ENCODE measurements around the gene EMC6.
A peak's percentile ranks its signal among the peaks of the same experiment; 100 is the strongest.
"Not testable (repeated sequence)": the region's sequence is repeated elsewhere in the genome, so short reads cannot be mapped to it uniquely, and the experiment has no call there.

Gene EMC6

DNA sequence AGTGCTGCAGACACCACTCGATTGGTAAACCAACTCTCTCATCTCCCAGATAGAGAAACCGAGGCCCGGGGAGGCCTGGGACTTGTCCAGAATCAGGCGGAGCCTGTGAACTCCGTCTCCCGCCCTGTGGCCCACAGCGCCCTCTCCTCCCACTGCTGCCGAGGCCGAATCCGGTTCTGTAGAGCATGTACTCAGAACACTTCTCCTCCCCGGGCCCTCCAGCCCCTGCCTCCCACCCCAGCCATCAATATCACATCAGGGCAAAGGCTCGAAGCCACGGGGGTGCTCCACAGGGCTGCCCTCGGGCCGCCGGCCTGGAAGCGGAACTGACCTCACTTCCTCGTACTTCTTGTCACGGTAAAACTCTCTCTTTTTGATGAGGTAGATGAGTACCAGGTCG is 13.0 kb downstream of the EMC6 start:
- no peak for DNase-seq (ENCODE audit: low spot score)

DNA sequence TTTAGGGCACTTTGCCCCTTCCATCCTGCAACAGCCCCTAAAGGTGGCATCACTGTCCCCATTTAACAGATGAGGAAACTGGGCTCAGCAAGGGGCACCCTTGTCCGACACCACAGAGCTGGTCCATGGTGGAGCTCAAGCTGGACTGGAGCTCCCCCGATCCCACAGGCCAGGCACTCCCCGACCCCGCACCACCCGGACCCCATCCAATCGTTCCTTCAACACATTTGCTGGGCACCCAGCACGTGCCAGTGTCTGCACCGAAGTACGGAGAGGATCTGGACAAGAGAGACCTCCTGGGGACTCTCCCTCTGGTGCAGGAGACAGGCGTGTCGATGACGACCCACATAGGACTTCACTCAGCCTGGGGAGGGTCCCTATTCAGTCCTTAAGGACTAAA is 13.4 kb downstream of the EMC6 start:
- DNase-seq (ENCODE audit: low spot score): no peak

DNA sequence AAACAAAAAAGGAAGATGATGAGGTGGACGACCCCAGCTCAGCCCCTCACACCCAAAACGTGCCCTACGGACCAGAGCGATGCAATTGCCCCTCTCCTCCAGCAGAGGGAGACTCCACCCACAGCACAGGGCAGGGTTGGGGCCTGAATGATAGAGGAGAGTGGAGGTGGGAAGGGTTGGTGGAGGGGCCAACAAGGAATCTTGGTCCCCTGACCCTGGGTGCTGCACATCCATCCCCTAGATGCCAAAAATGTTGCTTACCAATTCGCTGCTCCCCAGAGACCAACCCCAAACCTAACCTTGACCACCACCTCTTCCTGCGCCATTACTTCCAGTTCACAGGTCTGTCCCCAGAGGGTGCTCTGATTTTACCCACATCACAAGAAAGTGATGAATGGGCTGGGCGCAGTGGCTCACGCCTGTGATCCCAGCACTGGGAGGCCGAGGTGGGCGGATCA is 14.5 kb downstream of the EMC6 start:
- DNase-seq (ENCODE audit: low spot score): peak; percentile 86

DNA sequence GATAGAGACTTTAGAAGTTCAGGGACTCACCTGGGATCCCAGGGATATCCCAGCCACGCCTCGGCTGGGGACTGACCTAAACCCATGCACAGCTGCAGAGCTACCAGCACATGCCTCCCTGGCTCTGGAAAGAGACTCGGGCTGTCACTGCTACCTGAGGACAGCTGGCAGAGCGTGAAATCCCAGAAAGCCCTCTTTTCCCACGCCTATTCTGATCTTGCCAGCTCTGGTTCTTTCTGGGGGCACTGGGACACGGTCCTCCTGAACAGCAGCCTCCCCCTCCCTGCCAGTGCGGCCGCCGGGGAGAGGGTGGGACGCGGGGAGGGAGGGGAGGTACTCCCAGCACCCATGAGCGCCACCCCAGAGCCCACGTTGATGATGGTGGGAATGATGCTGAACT is 16.6 kb downstream of the EMC6 start:
- DNase-seq (ENCODE audit: low spot score): no peak

DNA sequence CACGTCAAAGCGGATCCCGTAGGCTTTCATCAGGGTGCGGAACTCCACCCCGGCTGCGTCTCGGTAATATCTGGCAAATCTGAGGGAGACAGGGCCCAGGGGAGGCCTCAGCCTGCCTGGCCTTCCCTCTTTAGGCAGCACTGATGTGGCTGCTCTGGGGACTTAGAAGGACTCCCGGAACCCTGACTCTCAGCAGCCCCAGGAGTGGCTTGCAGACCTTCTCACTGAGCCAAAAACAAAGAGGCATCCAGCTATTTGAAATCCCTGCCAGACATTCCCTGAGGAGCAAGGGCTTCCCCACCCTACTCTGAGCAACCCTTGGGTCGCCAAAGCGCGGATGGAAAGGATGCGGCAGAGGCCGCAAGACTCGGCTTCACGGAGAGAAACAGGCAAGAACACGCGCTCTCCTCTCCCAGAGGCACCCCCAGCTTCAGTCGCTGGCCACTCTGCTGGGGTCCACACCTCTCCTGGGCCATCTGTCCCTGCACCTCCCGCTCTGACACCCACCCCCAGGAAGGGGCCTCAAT is 19.5 kb downstream of the EMC6 start:
- peak; percentile 43 for DNase-seq (ENCODE audit: low spot score)

DNA sequence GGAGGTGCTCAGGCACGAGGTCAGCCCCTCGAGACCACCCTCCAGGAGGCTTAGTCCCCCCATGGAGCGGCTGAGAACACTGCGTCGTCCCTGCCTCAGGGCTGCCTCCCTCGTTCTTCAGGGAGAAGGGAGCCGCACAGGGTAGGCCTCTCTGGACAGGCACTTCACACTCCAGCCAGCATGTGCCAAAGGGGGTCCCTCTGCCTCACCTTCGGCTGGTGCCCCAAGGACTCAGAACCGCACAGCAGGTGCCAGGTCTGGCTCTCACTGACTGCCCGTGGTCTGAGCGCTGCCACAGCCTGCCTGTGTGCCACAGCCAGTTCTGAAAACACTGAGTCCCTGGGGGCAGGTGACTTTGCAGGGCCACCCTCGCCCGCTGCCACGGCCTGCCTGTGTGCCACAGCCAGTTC is 20.2 kb downstream of the EMC6 start:
- no peak for DNase-seq (ENCODE audit: low spot score)

DNA sequence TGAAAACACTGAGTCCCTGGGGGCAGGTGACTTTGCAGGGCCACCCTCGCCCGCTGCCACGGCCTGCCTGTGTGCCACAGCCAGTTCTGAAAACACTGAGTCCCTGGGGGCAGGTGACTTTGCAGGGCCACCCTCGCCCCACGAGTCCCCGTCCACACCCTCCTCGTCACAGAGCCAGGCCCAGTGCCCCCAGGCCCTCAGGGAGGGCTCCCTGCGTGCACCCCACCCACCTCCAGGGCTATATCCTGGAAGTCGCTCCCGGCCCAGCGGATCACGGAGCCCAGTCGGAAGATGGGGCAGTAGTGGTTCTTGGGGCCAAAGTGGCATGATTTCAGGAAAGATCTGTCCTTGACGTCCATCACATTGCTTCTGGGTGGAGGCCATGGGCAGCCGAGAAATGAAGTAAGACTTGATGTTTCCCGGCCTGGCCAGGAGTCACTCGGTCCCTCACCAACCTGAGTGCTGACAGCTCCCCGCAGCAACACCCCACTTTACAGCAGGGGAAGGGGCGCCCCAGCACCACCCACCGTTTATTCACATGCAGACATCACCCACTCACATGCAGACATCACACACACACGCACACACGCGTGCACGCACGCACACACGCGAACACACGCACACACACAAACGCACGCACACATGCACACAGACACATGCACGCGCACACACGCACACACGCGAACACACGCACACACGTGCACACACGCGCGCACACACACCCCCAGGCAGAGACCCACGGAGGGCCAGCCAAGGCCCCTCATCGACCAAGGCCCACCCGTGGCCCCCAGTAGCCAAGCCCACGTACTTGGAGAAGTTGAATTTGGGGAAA is 20.9 kb downstream of the EMC6 start:
- no peak for DNase-seq (ENCODE audit: low spot score)

DNA sequence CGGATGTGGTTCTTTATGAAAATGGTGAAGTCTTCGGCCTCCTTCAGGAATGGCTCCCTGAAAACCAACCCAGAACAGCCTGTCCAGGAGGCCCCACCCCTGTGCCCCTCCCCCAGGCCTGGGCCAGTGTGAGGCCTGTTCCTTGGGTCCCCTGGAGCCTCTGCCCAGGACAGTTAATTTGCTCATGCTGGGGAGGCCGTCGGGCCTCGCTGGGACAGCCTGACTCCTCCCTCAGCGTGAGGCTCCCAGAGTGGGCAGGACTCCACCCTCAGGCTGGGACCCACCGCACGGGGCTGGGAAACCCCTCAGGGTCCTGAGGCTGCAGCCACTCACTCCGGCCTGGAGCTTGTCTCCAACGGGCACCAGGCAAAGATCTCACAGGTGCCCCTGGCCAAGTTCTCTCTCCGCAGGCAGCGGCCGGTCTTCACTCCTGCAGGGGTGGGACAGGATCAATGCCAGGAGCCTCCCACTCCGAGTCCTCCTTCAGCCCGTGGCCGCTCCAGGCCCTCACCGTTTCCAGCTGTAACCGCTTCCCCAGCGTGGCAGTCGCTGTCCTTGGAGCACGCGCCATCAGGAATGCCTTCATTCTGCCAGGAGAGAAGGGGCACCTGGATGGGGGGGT is 21.6 kb downstream of the EMC6 start:
- no peak for DNase-seq (ENCODE audit: low spot score)

DNA sequence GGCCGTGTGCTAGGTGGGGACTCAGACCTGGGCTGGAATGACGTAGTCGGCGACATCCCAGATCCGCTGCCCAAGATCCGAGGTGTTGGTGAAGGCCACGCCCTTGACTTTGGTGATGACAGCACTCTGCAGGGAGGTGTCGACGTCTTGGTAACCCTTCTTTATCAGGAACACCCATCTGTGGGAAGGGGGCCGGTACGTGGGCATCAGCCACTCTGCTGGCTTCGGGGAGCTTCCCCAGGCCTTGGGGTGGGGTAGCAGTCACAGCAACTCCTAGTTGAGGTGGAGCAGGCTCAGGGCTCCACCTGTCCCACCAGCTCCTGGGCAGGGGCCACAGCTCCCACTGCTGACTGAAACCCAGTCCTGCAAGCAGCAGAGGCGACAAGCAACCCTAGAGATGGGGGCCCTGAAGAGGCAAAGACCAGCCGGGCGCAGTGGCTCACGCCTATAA is 23.0 kb downstream of the EMC6 start:
- DNase-seq (ENCODE audit: low spot score): no peak

DNA sequence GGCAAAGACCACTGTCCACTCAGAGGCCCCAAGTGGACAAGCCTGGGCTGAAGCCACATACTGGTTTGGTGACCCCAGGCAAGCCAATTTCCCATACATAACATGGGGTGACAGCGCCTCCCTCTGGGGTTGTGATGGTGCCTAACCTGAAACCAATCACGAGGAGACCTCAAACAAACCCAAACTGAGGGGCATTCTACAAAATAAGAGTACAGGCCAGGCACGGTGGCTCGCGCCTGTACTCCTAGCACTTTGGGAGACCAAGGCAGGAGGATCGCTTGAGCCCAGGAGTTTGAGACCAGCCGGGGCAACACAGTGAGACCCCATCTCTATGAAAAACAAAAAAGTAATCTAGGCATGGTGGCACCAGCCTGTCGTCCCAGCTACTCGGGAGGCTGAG is 23.7 kb downstream of the EMC6 start:
- DNase-seq (ENCODE audit: low spot score): no peak

DNA sequence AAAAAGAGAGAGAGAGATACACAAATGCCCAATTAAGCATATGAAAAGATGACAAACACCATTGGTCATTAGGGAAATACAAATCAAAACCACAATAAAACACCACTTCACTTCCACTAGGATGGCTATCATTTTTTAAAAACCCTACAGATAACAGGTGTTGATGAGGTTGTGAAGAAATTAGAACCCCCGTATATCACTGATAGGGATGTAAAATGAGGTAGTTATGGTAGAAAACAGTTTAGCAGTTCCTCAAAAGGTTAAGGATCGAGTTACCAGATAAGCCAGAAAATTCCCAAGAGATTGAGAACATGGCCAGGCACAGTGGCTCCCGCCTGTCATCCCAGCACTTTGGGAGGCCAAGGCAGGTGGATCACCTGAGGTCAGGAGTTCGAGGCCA is 24.5 kb downstream of the EMC6 start:
- DNase-seq (ENCODE audit: low spot score): no peak

DNA sequence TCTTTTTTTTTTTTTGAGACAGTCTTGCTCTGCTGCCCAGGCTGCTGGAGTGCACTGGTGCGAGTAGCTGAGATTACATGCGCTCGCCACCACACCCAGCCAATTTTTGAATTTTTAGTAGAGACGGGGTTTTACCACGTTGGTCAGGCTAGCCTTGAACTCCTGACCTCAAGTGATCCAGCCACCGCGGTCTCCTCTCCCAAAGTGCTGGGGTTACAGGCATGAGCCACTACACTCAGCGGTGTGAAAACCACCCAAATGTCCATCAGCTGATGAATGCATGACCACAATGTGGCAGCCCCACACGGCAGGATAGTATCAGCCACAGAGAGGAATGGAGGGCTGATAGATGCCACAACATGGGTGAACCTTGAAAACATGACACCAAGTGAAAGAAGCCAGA is 25.2 kb downstream of the EMC6 start:
- no peak for DNase-seq (ENCODE audit: low spot score)

DNA sequence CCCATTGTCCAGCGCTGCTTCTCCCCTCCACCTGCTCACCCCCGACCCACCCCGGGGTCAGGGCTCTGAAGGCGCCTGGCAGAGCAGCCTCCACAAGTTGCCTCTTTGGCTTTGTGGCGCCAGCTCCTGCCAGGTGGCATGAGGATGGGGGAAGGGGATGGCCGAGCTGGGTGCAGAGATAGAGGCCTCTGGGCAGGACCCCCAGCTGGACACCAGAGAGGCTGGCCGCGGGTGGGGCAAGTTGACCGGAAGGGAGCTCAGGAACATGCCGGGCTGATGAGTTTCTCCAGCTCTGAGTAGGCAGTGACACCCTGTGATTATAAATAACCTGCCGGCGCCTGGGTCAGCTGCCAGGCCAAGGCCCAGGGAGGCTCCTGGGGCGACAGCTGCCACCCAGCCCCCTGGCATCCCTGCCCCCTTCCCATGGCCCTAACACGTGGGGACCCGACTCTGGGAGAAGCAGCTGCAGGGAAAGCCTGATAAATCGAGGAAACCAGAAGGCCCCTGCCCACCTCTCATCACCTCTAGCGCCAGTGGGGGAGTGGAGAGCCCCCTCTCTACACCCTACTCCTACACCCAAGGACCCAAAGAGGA is 26.6 kb downstream of the EMC6 start:
- DNase-seq (ENCODE audit: low spot score): no peak

DNA sequence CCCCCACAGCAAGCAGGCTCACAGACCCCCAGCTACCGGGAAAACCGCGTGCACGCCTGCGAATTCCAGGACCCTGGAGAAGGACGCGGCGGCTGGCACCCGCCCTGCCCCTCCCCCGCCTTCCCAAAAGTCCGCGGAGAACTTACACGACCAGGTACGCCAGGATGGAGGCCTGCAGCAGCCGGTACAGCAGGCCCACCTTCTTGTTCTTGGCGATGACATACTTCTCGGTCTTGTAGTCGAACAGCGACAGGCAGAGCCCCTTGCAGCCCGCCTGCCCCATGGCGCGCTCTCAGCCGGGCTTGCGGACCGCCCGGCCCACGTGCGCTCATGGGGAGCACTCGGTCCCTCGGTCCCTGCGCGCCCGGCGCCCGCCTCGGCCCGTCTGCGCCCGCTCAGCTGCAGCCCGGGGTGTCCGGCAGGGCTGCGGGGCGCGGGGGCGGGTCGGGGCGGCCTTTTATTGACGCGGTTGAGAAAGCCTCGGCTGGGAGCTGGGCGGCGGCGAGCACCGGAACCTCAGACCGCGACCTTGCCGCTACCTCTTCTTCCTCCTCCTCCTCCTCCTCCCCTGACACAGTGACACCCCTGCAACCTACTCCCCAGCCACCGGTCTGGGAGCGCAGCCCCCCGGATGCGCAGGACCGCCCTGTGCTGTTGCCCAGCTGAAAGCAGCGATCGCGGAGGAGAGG is 27.3 kb downstream of the EMC6 start, which contains the start of gene P2RX5:
P2RX5 (minus strand) TSS at position 433 of the 689 bp plus-strand sequence; CDS start at position 283, 150 bp downstream.
- peak; percentile 60 for DNase-seq (ENCODE audit: low spot score)

DNA sequence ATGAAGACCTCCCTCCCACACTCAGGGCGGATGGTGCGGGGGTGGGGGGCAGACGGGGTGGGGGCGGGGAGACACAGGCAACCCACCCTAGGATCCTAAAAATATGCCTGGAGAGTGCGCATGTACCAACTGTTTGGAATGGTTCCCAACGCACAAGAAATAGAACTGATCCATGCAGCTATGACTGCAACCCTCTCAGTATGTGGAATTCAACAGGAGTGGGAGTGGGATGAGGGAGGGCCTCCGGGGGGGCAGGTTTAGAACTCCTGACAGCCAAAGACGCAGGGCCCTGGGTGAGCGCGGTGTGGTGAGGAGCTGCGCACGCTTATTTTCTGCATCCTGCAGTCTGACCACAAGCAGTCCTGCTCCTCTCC is 28.5 kb downstream of the EMC6 start:
- DNase-seq (ENCODE audit: low spot score): no peak

DNA sequence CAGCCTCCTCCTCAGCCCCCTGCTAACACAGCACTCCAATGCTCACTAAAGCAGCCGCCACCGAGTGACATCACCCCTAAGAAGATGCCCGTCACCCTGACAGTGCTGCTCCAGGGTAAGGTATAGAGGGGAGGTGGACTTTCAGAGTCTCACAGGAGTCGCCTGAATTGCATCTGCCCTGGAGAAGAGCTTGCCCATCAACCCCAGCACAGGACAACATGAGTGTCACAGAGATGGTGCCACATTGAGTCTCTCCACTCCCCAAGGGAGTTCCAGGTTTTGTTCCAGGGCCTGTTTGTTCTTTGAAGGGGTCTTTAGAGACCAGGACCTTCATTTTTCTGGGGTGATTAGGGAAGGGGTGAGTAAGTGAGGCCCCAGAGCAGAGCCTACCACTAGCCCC is 29.5 kb downstream of the EMC6 start:
- DNase-seq (ENCODE audit: low spot score): no peak

DNA sequence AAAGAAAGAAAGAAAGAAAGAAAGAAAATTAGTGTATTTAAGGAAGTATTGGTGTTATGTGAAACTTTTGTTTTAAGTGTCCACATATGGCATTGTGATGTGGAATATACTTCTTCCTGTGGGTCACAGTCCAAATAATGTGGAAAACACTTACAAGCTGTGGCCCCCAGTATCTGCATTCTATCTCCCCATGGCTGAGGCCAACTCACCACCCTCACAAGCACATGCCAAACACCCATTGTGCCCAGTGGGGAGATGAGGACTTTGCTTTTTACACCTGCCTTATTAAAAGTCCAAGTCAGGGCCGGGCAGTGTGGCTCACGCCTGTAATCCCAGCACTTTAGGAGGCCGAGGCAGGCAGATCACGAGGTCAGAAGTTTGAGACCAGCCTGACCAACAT is 31.3 kb downstream of the EMC6 start:
- DNase-seq (ENCODE audit: low spot score): no peak

DNA sequence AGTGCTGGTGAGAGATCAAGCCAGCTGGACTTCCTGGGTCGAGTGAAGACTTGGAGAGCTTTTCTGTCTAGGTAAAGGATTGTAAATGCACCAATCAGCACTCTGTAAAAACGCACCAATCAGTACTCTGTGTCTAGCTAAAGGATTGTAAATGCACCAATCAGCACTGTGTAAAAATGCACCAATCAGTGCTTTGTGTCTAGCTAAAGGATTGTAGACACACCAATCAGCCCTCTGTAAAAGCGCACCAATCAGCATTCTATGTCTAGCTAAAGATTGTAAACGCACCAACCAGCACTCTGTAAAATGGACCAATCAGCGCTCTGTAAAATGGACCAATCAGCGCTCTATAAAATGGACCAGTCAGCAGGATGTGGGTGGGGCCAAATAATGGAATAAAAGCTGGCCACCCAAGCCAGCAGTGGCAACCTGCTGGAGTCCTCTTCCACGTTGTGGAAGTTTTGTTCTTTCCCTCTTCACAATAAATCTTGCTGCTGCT is 33.5 kb downstream of the EMC6 start:
- not testable (repeated sequence) for DNase-seq (ENCODE audit: low spot score)

DNA sequence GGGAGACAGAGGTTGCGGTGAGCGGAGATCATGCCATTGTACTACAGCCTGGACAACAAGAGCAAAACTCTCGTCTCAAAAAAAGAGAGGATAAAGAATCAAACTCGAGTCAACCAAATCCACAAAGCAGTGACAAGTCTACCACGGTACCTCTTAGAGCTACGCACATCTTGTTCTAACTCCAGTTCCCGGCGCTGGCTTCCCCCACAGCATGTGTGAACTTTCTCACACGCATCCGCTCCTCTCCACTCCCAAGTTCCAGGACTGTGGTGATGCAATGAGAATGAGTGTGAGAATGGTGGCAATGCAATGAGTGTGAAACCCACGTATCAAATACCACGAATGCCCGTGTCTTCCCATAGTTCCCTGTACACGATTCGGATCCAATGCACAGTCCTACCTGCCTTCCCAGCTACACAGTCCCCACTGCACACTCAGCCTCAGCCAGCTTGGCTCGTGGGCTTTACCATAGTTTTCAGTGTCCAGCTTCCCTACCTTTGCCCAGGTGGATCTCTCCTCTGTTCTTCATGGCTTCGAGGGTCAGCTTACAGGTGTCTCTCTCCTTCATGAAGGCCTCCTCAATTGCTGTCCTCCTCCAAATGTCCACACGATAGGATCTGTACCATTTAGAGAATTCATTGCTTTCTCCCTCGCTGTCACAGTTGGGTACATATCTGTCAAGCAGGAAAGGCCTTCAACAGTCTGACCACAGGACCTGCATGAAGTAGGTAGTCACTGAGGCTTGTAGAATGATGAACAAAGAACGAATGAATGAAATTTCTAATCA is 36.5 kb downstream of the EMC6 start:
- DNase-seq (ENCODE audit: low spot score): no peak

DNA sequence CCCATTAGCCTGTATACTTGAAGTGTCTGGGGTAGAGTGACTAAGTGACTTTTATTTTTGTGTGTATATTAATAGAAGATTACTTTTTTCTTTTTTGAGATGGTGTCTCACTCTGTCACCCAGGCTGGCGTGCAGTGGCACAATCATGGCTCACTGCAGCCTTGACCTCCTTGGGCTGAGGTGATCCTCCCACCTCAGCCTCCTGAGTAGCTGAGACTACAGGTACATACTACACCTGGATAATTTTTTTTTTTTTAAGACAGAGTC is 37.0 kb downstream of the EMC6 start:
- not testable (repeated sequence) for DNase-seq (ENCODE audit: low spot score)

DNA sequence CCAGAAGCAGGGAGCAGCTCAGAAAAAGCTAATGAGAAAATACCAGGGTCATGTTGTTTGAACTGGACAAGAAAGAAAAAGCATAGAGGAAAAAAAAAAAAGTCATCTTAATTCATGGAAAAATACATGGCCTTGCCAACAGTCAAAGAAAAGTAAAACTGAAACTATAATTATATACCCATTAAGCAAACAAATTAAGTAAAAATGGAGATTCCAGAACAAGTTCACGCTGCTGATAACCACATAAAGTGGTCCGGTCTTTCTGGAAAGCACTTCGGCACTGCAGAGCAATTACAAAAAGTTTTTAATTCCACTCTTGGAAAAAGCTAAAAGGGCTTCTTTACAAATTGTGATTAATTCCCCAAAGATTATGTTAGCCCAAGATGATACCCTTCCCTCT is 39.8 kb downstream of the EMC6 start:
- no peak for DNase-seq (ENCODE audit: low spot score)
